Mesothelial cell of epicardium (in vitro differentiated cells): ENCODE measurements around the gene DNAH7. TPM values are rescaled to one million over a fixed set of nuclear protein-coding genes. Genes with fewer than 3 reads are reported as not detected.

Experiments used
- DNase-seq, 2 experiments: peaks; one replicate each; pipeline ENCODE4 v3.0.0; 2021; ENCODE audit warnings: low spot score in 2 of 2; ENCODE audit not compliant: unreplicated experiment in 2 of 2
- H3K27ac Mint-ChIP-seq: 2 replicates; pipeline ENCODE4 v1.8.0; 2021; ENCODE audit warnings: mixed read lengths
- H3K27me3 Mint-ChIP-seq: 2 replicates; pipeline ENCODE4 v1.8.0; 2021; ENCODE audit warnings: low read depth, mixed read lengths
- H3K36me3 Mint-ChIP-seq: 2 replicates; pipeline ENCODE4 v1.8.0; 2021; ENCODE audit warnings: mixed read lengths
- H3K4me1 Mint-ChIP-seq: 2 replicates; pipeline ENCODE4 v1.8.0; 2021; ENCODE audit warnings: mixed read lengths
- H3K4me3 Mint-ChIP-seq: 2 replicates; pipeline ENCODE4 v1.8.0; 2021; ENCODE audit warnings: mild to moderate bottlenecking, moderate library complexity, mixed read lengths
- H3K9me3 Mint-ChIP-seq: 2 replicates; pipeline ENCODE4 v1.8.0; 2021; ENCODE audit warnings: mixed read lengths
- CTCF ChIP-seq: fragments of 200-600 bp; sonication (generic); IDR thresholded peaks from one replicate; pipeline ENCODE4 v1.5.0; 2021; ENCODE audit warnings: antibody characterized with exemption; ENCODE audit not compliant: unreplicated experiment
- total RNA-seq: library from RNA; stranded (reverse); gene quantifications from 3 replicates; pipeline ENCODE4 v1.2.1, GENCODE V29; 2021

Gene DNAH7
- total RNA-seq, 1 donor from 2014 or later: 0.63 TPM

GRCh38 chr2:195898505-195899191, 170.0 kb downstream of the DNAH7 start:
- H3K9me3 Mint-ChIP-seq: peaks cover 11% of the 10 kb centered on the region
- H3K4me1 Mint-ChIP-seq: peaks cover 19% of the 10 kb centered on the region
- H3K4me3 Mint-ChIP-seq: no peak overlapping the region
- H3K27me3 Mint-ChIP-seq: no peaks in the 10 kb centered on the region
- no peaks in the 10 kb centered on the region for H3K36me3 Mint-ChIP-seq
- peak overlapping the region; percentile 52 for H3K27ac Mint-ChIP-seq
- TF ChIP-seq CTCF: no peak
- DNase-seq: peak; percentile 75 to 86

GRCh38 chr2:195891081-195891480, 177.6 kb downstream of the DNAH7 start:
- H3K9me3 Mint-ChIP-seq: peaks cover 6% of the 10 kb centered on the region
- H3K4me3 Mint-ChIP-seq: no peak overlapping the region
- no peak overlapping the region for H3K27ac Mint-ChIP-seq
- H3K4me1 Mint-ChIP-seq: no peaks in the 10 kb centered on the region
- no peak for DNase-seq
- no peaks in the 10 kb centered on the region for H3K27me3 Mint-ChIP-seq
- H3K36me3 Mint-ChIP-seq: no peaks in the 10 kb centered on the region
- no peak for TF ChIP-seq CTCF

GRCh38 chr2:195879153-195879552, 189.5 kb downstream of the DNAH7 start:
- Mint-ChIP-seq H3K36me3 (no peaks in the 10 kb centered on the region), H3K4me3 (no peak overlapping the region)

GRCh38 chr2:195871326-195871725, 197.3 kb downstream of the DNAH7 start:
- H3K27ac Mint-ChIP-seq: no peak overlapping the region
- no peak for TF ChIP-seq CTCF
- H3K27me3 Mint-ChIP-seq: peaks cover 4% of the 10 kb centered on the region

More at GRCh38 chr2:195879153-195879552, 189.5 kb downstream of the DNAH7 start:
- H3K4me1 Mint-ChIP-seq: peaks cover 3% of the 10 kb centered on the region
- no peak overlapping the region for H3K27ac Mint-ChIP-seq
- H3K9me3 Mint-ChIP-seq: peaks cover 3% of the 10 kb centered on the region
- no peaks in the 10 kb centered on the region for H3K27me3 Mint-ChIP-seq
- TF ChIP-seq CTCF: no peak
- DNase-seq: no peak

GRCh38 chr2:195864316-195864715, 204.3 kb downstream of the DNAH7 start:
- peaks cover 15% of the 10 kb centered on the region for H3K4me1 Mint-ChIP-seq
- H3K4me3 Mint-ChIP-seq: no peak overlapping the region
- no peaks in the 10 kb centered on the region for H3K9me3 Mint-ChIP-seq
- no peak for TF ChIP-seq CTCF
- H3K27me3 Mint-ChIP-seq: no peaks in the 10 kb centered on the region
- no peak for DNase-seq
- H3K36me3 Mint-ChIP-seq: no peaks in the 10 kb centered on the region
- H3K27ac Mint-ChIP-seq: no peak overlapping the region

More at GRCh38 chr2:195871326-195871725, 197.3 kb downstream of the DNAH7 start:
- H3K36me3 Mint-ChIP-seq: no peaks in the 10 kb centered on the region
- DNase-seq: no peak
- H3K9me3 Mint-ChIP-seq: peaks cover 3% of the 10 kb centered on the region
- H3K4me3 Mint-ChIP-seq: no peak overlapping the region
- H3K4me1 Mint-ChIP-seq: no peaks in the 10 kb centered on the region

GRCh38 chr2:195863564-195863963, 205.1 kb downstream of the DNAH7 start:
- Mint-ChIP-seq H3K4me3 (no peak overlapping the region), H3K36me3 (no peaks in the 10 kb centered on the region), H3K27me3 (no peaks in the 10 kb centered on the region), H3K27ac (no peak overlapping the region), H3K4me1 (peaks cover 15% of the 10 kb centered on the region), H3K9me3 (no peaks in the 10 kb centered on the region)
- TF ChIP-seq CTCF: no peak
- no peak for DNase-seq
